Natural killer cell (primary cell): ENCODE results near the gene CYLD. TPM values are rescaled to one million over a fixed set of nuclear protein-coding genes. Genes with fewer than 3 reads are reported as not detected.

Experiments used
- ATAC-seq, 3 donors: fragments of 150-1000 bp in 2 of 3; fragments of 200-7000 bp in 1 of 3; cut with Tn5 transposase; 1 replicate in 1 of 3; 2 replicates in 2 of 3; pipeline ENCODE4 v1.10.0; 2021; ENCODE audit warnings: mild to moderate bottlenecking in 2 of 3, moderate library complexity in 2 of 3
- DNase-seq, 2 donors: peaks; one replicate each; pipeline versions ENCODE4 v3.0.0 to v3.0.0-alpha.2; 2013 to 2021; ENCODE audit warnings: mixed read lengths in 1 of 2
- H3K27ac ChIP-seq: one replicate; pipeline ENCODE4 v1.5.1; 2013; ENCODE audit warnings: mild to moderate bottlenecking, low read length
- H3K27me3 ChIP-seq: one replicate; pipeline ENCODE4 v1.6.1; 2013; ENCODE audit warnings: low read length; ENCODE audit not compliant: control insufficient read depth, insufficient read depth
- H3K36me3 ChIP-seq: one replicate; pipeline ENCODE4 v1.6.1; 2013; ENCODE audit warnings: low read length; ENCODE audit not compliant: control insufficient read depth, insufficient read depth
- H3K4me1 ChIP-seq: one replicate; pipeline ENCODE4 v1.6.1; 2013; ENCODE audit warnings: low read length; ENCODE audit not compliant: control insufficient read depth, insufficient read depth
- H3K4me3 ChIP-seq: one replicate; pipeline ENCODE4 v1.5.1; 2013; ENCODE audit warnings: low read length
- H3K9me3 ChIP-seq: one replicate; pipeline ENCODE4 v1.6.1; 2013; ENCODE audit warnings: low read length; ENCODE audit not compliant: control insufficient read depth, insufficient read depth
- H3K27ac Mint-ChIP-seq, 2 donors: one replicate each; pipeline ENCODE4 v1.8.0; 2022; ENCODE audit warnings: mild to moderate bottlenecking in 2 of 2, mixed read lengths in 2 of 2, moderate library complexity in 1 of 2
- H3K27me3 Mint-ChIP-seq, 2 donors: one replicate each; pipeline ENCODE4 v1.8.0; 2022; ENCODE audit warnings: low read depth in 2 of 2, mixed read lengths in 2 of 2
- H3K36me3 Mint-ChIP-seq: one replicate; pipeline ENCODE4 v1.8.0; 2022; ENCODE audit warnings: mixed read lengths
- H3K4me1 Mint-ChIP-seq, 2 donors: one replicate each; pipeline ENCODE4 v1.8.0; 2022; ENCODE audit warnings: mixed read lengths in 2 of 2
- H3K4me3 Mint-ChIP-seq: one replicate; pipeline ENCODE4 v1.8.0; 2022; ENCODE audit warnings: mild to moderate bottlenecking, moderate library complexity, mixed read lengths
- H3K9me3 Mint-ChIP-seq, 2 donors: one replicate each; pipeline ENCODE4 v1.8.0; 2022; ENCODE audit warnings: mixed read lengths in 2 of 2
- CTCF ChIP-seq: fragments of 200-600 bp; IDR thresholded peaks from one replicate; pipeline ENCODE4 v1.8.0; 2022; ENCODE audit warnings: antibody characterized with exemption
- WGBS: methylation state at CpG from one replicate; pipeline ENCODE4 v1.1.7; 2013; ENCODE audit warnings: missing lambda C conversion rate; ENCODE audit not compliant: insufficient coverage; 5-methylcytosine and 5-hydroxymethylcytosine counted together
- intact Hi-C: fragments of 100-400 bp; cut with micrococcal nuclease; formaldehyde crosslinking; loops from one replicate; pipeline ENCODE4 v1.14.2; 2022
- total RNA-seq, 4 donors: library from RNA; stranded (reverse); fragments of 120-200 nt in 1 of 4; gene quantifications; one replicate each; pipeline versions ENCODE4 v1.2.3 to v1.2.4, GENCODE V29; 2013 to 2022

CYLD gene
- total RNA-seq, 3 donors from 2014 or later (not counting 1 experiment from before 2014, with no cell fraction given): 227 to 246 (median 236) TPM

GRCh38 chr16:50751528-50751927 lies 9.6 kb downstream of the CYLD start:
- Mint-ChIP-seq H3K4me3 (no peak overlapping the region), H3K9me3 (no peaks in the 10 kb centered on the region), H3K36me3 (peaks cover 31% of the 10 kb centered on the region), H3K27ac (no peak overlapping the region), H3K27me3 (no peaks in the 10 kb centered on the region), H3K4me1 (peaks cover 25 to 41% of the 10 kb centered on the region in 2 donors)
- ATAC-seq: no peak
- Histone ChIP-seq H3K27me3 (no peaks in the 10 kb centered on the region), H3K9me3 (no peaks in the 10 kb centered on the region), H3K36me3 (peaks cover 71% of the 10 kb centered on the region), H3K27ac (no peak overlapping the region), H3K4me1 (no peaks in the 10 kb centered on the region), H3K4me3 (no peak overlapping the region)
- no peak for DNase-seq
- WGBS: 78% methylated on average over 5 of the region's 6 CpGs
- TF ChIP-seq CTCF: no peak
- intact Hi-C loops: no loop called here

- Mint-ChIP-seq H3K36me3 (peaks cover 31% of the 10 kb centered on the region), H3K27ac (peak overlapping the region in 1 of 2 donors; percentile 42), H3K27me3 (no peaks in the 10 kb centered on the region), H3K9me3 (no peaks in the 10 kb centered on the region), H3K4me3 (no peak overlapping the region), H3K4me1 (peaks cover 16 to 39% of the 10 kb centered on the region in 2 donors)
- no peaks in the 10 kb centered on the region for H3K4me1 ChIP-seq
- WGBS: 50% methylated on average over 3 of the region's 4 CpGs
- H3K27ac ChIP-seq: no peak overlapping the region
- H3K27me3 ChIP-seq: no peaks in the 10 kb centered on the region
- DNase-seq (no peak), ATAC-seq (no peak)
- H3K4me3 ChIP-seq: no peak overlapping the region
- TF ChIP-seq CTCF: no peak
- intact Hi-C loops: no loop called here
- peaks cover 76% of the 10 kb centered on the region for H3K36me3 ChIP-seq
- H3K9me3 ChIP-seq: no peaks in the 10 kb centered on the region
These were observed 10.8 kb downstream of the CYLD start for GRCh38 chr16:50752471-50753235.

- Histone ChIP-seq H3K4me3 (no peak overlapping the region), H3K36me3 (peaks cover 61% of the 10 kb centered on the region), H3K27ac (no peak overlapping the region), H3K27me3 (no peaks in the 10 kb centered on the region), H3K4me1 (no peaks in the 10 kb centered on the region), H3K9me3 (no peaks in the 10 kb centered on the region)
- no peak for TF ChIP-seq CTCF
- WGBS: 95% methylated on average over 3 of the region's 3 CpGs
- no peak for ATAC-seq
- Mint-ChIP-seq H3K36me3 (peaks cover 19% of the 10 kb centered on the region), H3K4me1 (peaks cover 42 to 50% of the 10 kb centered on the region in 2 donors), H3K9me3 (no peaks in the 10 kb centered on the region), H3K27me3 (no peaks in the 10 kb centered on the region), H3K4me3 (no peak overlapping the region), H3K27ac (peak overlapping the region in 1 of 2 donors; percentile 47)
- intact Hi-C loops: no loop called here
- no peak for DNase-seq
These were observed 14.6 kb downstream of the CYLD start for GRCh38 chr16:50756473-50756872.
